Stimulated activated CD4-positive, alpha-beta T cell treated with anti-CD3 and anti-CD28 coated beads, TNF-alpha, amount 100 ng/mL, for 1 hour (primary cell): ENCODE data around the gene LEF1.

Experiments
- DNase-seq, 3 donors: peaks; one replicate each; pipeline ENCODE4 v3.0.0-alpha.2; 2020; ENCODE audit warnings: low read depth in 3 of 3, low spot score in 1 of 3

LEF1 gene

GRCh38 chr4:108168671-108169523, at the start of gene LEF1:
LEF1 (minus strand) TSS chr4:108168932; CDS start chr4:108167767, 1,165 bp downstream.
- peak in 1 of 3 donors; percentile 61 for DNase-seq

DNA sequence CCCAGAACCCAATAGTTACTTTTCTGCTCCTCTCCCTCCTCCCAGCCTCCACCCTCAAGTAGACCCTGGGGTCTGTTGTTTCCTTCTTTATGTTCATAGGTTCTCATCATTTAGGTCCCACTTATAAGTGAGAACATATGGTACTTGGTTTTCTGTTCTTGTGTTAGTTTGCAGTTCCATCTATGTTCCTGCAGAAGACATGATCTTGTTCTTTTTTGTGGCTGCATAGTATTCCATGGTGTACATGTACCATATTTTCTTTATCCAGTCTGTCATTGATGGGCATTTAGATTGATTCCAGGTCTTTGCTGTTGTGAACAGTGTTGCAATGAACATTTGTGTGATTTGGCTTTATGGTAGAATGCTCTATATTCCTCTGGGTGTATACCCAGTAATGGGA, 47.8 kb upstream of the LEF1 start:
- DNase-seq: no peak

DNA sequence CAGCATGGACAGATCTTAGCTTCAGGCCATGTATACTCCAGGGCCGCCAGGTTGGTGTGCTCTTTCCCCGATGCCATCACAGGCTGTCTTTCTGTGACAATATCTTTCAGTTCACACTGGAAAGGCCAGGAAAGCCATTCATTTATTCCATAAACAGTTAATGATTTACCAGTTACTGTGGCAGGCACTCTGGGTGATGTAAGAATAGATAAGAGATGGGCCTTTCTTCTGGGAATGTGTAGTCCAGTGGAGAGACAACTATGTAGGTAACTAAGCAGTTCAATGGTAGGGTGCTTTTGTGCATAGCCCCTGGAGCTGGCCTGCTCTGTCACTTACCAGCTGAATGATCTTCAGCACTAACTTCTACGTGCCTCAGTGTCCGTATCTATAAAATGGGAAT, 46.3 kb upstream of the LEF1 start:
- DNase-seq: no peak

- no peak for DNase-seq
Observed at GRCh38 chr4:108213723-108214122, 45.0 kb upstream of the LEF1 start.

GRCh38 chr4:108213308-108213707, 44.6 kb upstream of the LEF1 start:
- DNase-seq: no peak

- DNase-seq: no peak
Observed at GRCh38 chr4:108210989-108211835, 42.5 kb upstream of the LEF1 start.

GRCh38 chr4:108209489-108209888, 40.8 kb upstream of the LEF1 start:
- DNase-seq: no peak

GRCh38 chr4:108205859-108206258, 37.1 kb upstream of the LEF1 start:
- no peak for DNase-seq

DNA sequence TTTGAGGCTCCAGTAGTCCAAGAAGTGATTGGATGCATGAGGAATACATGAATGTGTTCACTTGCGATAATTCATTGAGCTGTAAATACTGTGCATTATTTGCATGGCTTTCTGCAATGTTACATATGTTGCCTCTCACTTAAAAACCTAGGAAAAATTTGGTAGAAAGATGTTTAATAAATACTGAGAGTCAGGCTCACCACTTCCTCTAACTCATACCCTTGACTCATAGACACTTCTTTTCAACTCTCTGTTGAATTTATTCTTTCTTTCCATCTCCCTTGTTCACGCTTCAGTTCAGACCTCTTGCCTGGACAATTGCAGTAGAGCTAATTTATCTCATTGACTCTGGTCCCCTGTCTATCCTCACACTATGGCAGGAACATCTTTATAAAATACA, 35.8 kb upstream of the LEF1 start:
- no peak for DNase-seq

DNA sequence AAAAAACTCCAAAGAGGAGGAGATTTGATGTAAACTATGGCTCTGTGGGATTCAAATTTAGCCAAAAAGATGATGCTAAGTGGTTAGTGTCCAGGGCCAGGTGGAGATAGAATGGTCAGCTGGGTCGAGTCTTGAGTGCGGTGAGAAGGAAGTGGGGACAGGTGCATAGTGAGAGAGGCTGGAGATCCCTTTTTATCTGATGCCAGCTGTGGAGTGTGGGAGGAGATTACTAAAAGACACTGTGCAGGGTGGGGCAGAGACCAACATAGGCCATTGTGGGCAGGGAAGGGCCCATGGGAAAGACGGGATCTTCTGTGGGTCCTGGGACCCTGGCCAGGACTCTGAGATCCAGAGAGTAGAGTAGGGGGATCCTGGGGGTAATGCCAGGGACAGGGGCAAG, 34.6 kb upstream of the LEF1 start:
- DNase-seq: no peak

DNA sequence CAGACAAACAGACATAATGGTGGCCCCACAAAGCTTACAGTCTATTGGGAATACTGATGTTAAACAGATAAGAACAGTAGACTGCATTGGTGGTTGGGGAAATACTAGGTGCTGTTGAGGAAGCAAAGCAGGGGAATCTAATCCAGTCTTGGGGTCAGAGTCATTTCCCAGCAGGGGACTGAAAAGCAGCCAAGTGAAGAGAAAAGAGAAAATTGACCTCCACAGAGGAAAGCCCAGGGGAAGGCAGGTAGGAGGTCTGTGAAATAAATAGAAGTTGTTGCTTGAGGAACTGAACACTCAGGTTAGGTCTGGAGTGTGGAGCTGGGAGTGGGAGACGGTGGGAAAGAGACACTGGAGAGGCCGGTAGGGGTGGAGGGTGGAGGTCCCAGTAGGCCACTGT, 33.0 kb upstream of the LEF1 start:
- no peak for DNase-seq

DNA sequence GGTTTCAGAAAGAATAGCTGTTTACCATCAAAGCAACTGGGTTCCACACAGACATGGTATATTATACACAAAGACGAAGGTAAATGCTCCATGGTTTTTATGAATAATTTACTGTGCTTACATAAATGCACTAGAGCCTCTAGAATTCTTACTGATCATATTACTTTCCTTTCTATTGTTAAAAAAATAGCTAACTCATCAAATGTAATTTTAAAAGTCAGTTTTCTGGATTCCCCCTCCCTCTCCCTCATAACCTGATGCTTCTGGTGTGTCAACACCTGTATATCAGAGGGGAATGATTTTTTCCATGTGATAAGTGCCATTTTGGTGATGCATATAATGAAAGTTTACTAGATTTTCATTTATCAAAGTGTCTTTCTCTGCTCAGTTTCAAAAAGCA, 31.1 kb upstream of the LEF1 start:
- DNase-seq: no peak

GRCh38 chr4:108193886-108194672, 25.3 kb upstream of the LEF1 start:
- DNase-seq: no peak

- no peak for DNase-seq
Observed at GRCh38 chr4:108192935-108193334, 24.2 kb upstream of the LEF1 start.

DNA sequence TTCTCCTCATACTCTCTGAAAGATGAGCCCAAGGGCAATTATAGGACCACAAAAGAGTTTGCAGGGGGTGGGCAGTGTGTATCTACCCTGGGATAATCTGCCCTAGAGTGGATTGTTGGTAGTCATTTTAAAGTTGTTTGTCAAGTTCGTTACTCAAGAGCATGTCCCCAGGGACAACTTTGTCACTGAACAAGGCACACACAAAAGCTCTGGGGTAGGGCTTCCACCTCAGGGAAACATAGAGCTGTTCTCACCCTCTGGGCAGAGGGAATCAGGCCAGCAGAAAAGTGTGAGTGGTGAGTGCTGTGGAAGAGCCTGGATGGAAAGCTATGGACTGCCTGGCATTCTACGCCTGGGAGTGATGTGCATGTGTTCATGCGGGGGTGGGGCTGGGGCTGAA, 23.3 kb upstream of the LEF1 start:
- DNase-seq: no peak

- no peak for DNase-seq
Observed at GRCh38 chr4:108191269-108191914, 22.7 kb upstream of the LEF1 start.

DNA sequence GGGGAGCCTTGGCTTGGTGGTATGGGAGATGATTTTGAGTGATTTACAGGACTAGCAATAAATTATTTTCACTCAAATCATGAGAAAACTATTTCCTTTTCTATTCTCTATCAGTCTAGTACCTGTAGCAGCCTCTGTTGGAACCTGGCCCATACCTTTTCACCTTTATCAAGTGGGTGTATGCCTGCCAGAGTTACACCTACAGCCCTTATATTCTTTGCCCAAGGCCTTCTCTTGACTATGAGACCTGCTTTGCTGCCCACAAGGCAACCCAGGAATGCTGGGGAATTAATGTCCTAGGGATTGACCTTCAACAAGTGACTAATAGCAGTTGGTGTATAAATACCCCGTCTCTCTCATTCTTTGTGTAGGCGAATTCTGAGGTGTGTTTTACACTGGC, 20.0 kb upstream of the LEF1 start:
- no peak for DNase-seq

- DNase-seq: no peak
Observed at GRCh38 chr4:108185252-108185651, 16.5 kb upstream of the LEF1 start.

DNA sequence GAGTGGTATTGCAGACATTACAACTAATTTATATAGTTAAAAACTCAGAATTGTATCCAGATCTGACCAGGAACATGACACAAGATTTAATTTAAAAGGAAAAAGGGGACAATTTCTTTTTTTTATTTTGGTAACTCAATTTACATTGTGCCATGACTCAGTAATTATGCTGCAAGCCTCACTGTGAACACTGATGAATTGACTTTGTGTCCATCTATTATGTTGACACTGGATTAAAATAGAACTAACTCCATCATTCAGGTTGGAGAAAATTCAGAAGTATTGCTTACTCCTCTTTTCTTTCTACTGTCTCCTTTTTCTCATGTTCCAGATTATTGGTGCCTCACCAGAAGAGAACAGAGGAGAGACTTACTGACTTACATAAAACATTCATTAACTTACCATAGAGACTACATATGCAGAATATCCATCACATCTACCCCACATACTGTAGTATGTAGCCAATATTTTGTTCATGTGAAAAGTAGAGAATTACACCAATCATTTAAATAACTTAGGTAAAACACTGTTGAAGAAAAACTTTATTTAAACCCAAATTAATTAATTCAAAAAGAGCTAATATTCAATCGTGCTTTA, 15.8 kb upstream of the LEF1 start:
- no peak for DNase-seq

DNA sequence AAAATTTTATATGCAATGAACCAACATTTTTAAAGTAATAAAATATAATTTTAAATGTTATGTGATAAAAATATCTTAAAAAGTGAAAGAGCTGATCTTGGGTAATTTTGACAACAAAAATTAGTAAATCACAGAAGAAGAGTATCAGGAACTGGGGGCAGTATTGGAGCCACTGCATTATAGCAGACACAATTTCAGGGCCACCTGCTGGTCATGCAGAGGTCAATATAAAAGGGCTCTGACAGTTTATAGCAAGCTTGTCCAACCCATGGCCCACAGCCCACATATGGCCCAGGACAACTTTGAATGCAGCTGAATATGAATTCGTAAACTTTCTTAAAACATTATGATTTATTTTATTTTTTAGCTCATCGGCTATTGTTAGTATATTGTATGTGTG, 13.0 kb upstream of the LEF1 start:
- no peak for DNase-seq

GRCh38 chr4:108180513-108180912, 11.8 kb upstream of the LEF1 start:
- DNase-seq: no peak
